HEK293T (cell line): ENCODE data around the gene UCHL5.

ENCODE experiments used
- ARNT ChIP-seq: fragments of 450-650 bp; IDR thresholded peaks from 2 replicates; pipeline ENCODE4 v1.6.1; 2017; ENCODE audit warnings: mild to moderate bottlenecking
- FOXM1 ChIP-seq: fragments of 450-650 bp; IDR thresholded peaks from 2 replicates; pipeline ENCODE4 v1.6.1; 2017; ENCODE audit warnings: mild to moderate bottlenecking, borderline replicate concordance
- L3MBTL2 ChIP-seq: fragments of 450-650 bp; conservative IDR thresholded peaks from 2 replicates; pipeline ENCODE4 v1.6.1; 2016; ENCODE audit warnings: mild to moderate bottlenecking
- LEF1 ChIP-seq: fragments of 450-650 bp; IDR thresholded peaks from 2 replicates; pipeline ENCODE4 v1.6.1; 2017; ENCODE audit warnings: mild to moderate bottlenecking, borderline replicate concordance
- SUZ12 ChIP-seq: fragments of 450-650 bp; IDR thresholded peaks from 2 replicates; pipeline ENCODE4 v1.6.1; 2016; ENCODE audit warnings: mild to moderate bottlenecking
- ZNF384 ChIP-seq: fragments of 450-650 bp; IDR thresholded peaks from 2 replicates; pipeline ENCODE4 v1.6.1; 2016

- peak; percentile 99 for TF ChIP-seq ZNF384
- no peak for TF ChIP-seq L3MBTL2
- no peak for TF ChIP-seq ARNT
- no peak for TF ChIP-seq FOXM1
- no peak for TF ChIP-seq SUZ12
- no peak for TF ChIP-seq LEF1
These were observed 10.7 kb upstream of the UCHL5 start for GRCh38 chr1:193069748-193070385.
